ENCODE results near the gene CHRNA1. TPM values are rescaled to one million over a fixed set of nuclear protein-coding genes. Genes with fewer than 3 reads are reported as not detected.
A peak's percentile ranks its signal among the peaks of the same experiment; 100 is the strongest.

The CHRNA1 gene
- total and polyA plus RNA-seq, 2 experiments from 2014 or later = not detected

GRCh38 chr2:174791746-174792280, 27.5 kb upstream of the CHRNA1 start:
- Histone ChIP-seq H3K4me2 (no peak overlapping the region), H3K27ac (ENCODE audit: low read depth) (no peak overlapping the region), H3K36me3 (ENCODE audit: insufficient read depth) (no peaks in the 10 kb centered on the region), H3K27me3 (ENCODE audit: insufficient read depth) (no peaks in the 10 kb centered on the region), H2AFZ (no peak overlapping the region), H3K79me2 (replicated peaks; ENCODE audit: insufficient read depth) (no peaks in the 10 kb centered on the region), H3K9me2 (ENCODE audit: insufficient read depth) (no peaks in the 10 kb centered on the region), H4K20me1 (replicated peaks; ENCODE audit: insufficient read depth) (no peaks in the 10 kb centered on the region), H3K4me1 (ENCODE audit: insufficient read depth) (peaks cover 54% of the 10 kb centered on the region), H3F3A (replicated peaks; ENCODE audit: low read depth) (peaks cover 6% of the 10 kb centered on the region), H3K4me3 (no peak overlapping the region)
- Mint-ChIP-seq H3K27me3 (ENCODE audit: insufficient read depth, low read depth, poor library complexity) (peaks cover 22% of the 10 kb centered on the region), H3K27ac (no peak overlapping the region), H3K36me3 (ENCODE audit: low read depth) (peaks cover 4% of the 10 kb centered on the region; the same call in 1 of the 3 replicates), H3K4me1 (peaks cover 77% of the 10 kb centered on the region), H3K4me3 (no peak overlapping the region), H3K9me3 (no peaks in the 10 kb centered on the region)
- DNase-seq (ENCODE audit: low spot score) (no peak), ATAC-seq (no peak)
- TF ChIP-seq ETS1 (IDR thresholded peaks at IDR 0.05) (no peak), REST (IDR thresholded peaks at IDR 0.05; ENCODE audit: unreplicated experiment) (no peak), ZNF114 (CRISPR knock-in tag; IDR thresholded peaks at IDR 0.05) (no peak), POLR2AphosphoS5 (IDR thresholded peaks at IDR 0.05; ENCODE audit: low read depth) (no peak)

- no peak for DNase-seq (ENCODE audit: low spot score)
- Mint-ChIP-seq H3K4me1 (peaks cover 74% of the 10 kb centered on the region), H3K36me3 (ENCODE audit: low read depth) (peaks cover 4% of the 10 kb centered on the region; the same call in 1 of the 3 replicates), H3K27me3 (ENCODE audit: insufficient read depth, low read depth, poor library complexity) (peaks cover 22% of the 10 kb centered on the region), H3K4me3 (no peak overlapping the region), H3K27ac (0 out of 2 replicates have a peak overlapping the region, but pooled peaks have one; percentile 12), H3K9me3 (no peaks in the 10 kb centered on the region)
- H3K79me2 ChIP-seq (replicated peaks; ENCODE audit: insufficient read depth) = no peaks in the 10 kb centered on the region
- no peak for TF ChIP-seq CREB1 (CRISPR knock-in tag; IDR thresholded peaks at IDR 0.05; ENCODE audit: low read depth)
- no peak for TF ChIP-seq ETS1 (IDR thresholded peaks at IDR 0.05)
- TF ChIP-seq JUNB (IDR thresholded peaks at IDR 0.05; ENCODE audit: unreplicated experiment) = no peak
- no peak for TF ChIP-seq EZH2phosphoT487 (IDR thresholded peaks at IDR 0.05; ENCODE audit: unreplicated experiment)
- 0 out of 2 replicates have a peak overlapping the region, but pooled peaks have one; percentile 15 for H3K27ac ChIP-seq (ENCODE audit: low read depth)
- ATAC-seq = no peak
- H4K20me1 ChIP-seq (replicated peaks; ENCODE audit: insufficient read depth) = no peaks in the 10 kb centered on the region
- H3K9me2 ChIP-seq (ENCODE audit: insufficient read depth) = no peaks in the 10 kb centered on the region
- no peaks in the 10 kb centered on the region for H3K27me3 ChIP-seq (ENCODE audit: insufficient read depth)
- H2AFZ ChIP-seq = peak overlapping the region; percentile 83; the same call in 1 of the 2 replicates
- H3K4me3 ChIP-seq = no peak overlapping the region
- H3F3A ChIP-seq (replicated peaks; ENCODE audit: low read depth) = peaks cover 14% of the 10 kb centered on the region
- H3K36me3 ChIP-seq (ENCODE audit: insufficient read depth) = no peaks in the 10 kb centered on the region
- H3K4me1 ChIP-seq (ENCODE audit: insufficient read depth) = peaks cover 57% of the 10 kb centered on the region
- H3K4me2 ChIP-seq = 0 out of 2 replicates have a peak overlapping the region, but pooled peaks have one; percentile 16
These were observed 26.7 kb upstream of the CHRNA1 start for GRCh38 chr2:174791020-174791419.

All from GM23338 (cell line).